B cell (primary cell): Measurements from ENCODE around the gene PRICKLE2. TPM values are rescaled to one million over a fixed set of nuclear protein-coding genes. Genes with fewer than 3 reads are reported as not detected.

Experiments used
- ATAC-seq: fragments of 200-7000 bp; cut with Tn5 transposase; one replicate; pipeline ENCODE4 v1.10.0; 2021; ENCODE audit warnings: low read depth, mild to moderate bottlenecking, moderate number of reproducible peaks, moderate library complexity
- CTCF ChIA-PET: fragments of 350-600 bp; sonication (Branson Sonifier 250); formaldehyde crosslinking; loops from one replicate; lab custom pipeline; 2021; ENCODE audit warnings: antibody characterized with exemption, inconsistent platforms; lab: Charles Lee
- POLR2A ChIA-PET: fragments of 350-600 bp; sonication (Branson Sonifier 250); formaldehyde crosslinking; loops from one replicate; lab custom pipeline; 2021; ENCODE audit warnings: antibody characterized with exemption; lab: Charles Lee
- DNase-seq: peaks from one replicate; pipeline ENCODE4 v3.0.0; 2013
- H2AFZ ChIP-seq: 2 replicates; pipeline ENCODE4 v1.6.1; 2012; ENCODE audit warnings: mild to moderate bottlenecking, low read depth, low read length; ENCODE audit not compliant: insufficient read depth, poor library complexity, severe bottlenecking
- H3K27ac ChIP-seq, 2 donors: 1 replicate in 1 of 2; 2 replicates in 1 of 2; pipeline ENCODE4 v1.5.1; 2012 to 2013; ENCODE audit warnings: low read length in 2 of 2, mild to moderate bottlenecking in 2 of 2, moderate library complexity in 1 of 2
- H3K27me3 ChIP-seq, 4 experiments: fragments of 200-600 bp in 1 of 4; sonication (generic) in 1 of 4; replicated peaks in 1 of 4; 1 replicate in 2 of 4; 2 replicates in 2 of 4; pipeline versions ENCODE4 v1.6.1 to v1.7.0; 2013 to 2016; ENCODE audit warnings: low read length in 3 of 4, mild to moderate bottlenecking in 2 of 4, mixed read lengths in 1 of 4, moderate library complexity in 1 of 4; ENCODE audit not compliant: insufficient read depth in 4 of 4, control insufficient read depth in 3 of 4; ENCODE audit errors: control extremely low read depth in 1 of 4
- H3K36me3 ChIP-seq, 2 experiments: replicated peaks in 1 of 2; 1 replicate in 1 of 2; 2 replicates in 1 of 2; pipeline versions ENCODE4 v1.6.1 to v1.7.1; 2013; ENCODE audit warnings: low read length in 1 of 2; ENCODE audit not compliant: insufficient read depth in 2 of 2, control insufficient read depth in 1 of 2; ENCODE audit errors: control extremely low read depth in 1 of 2, extremely low read depth in 1 of 2
- H3K4me1 ChIP-seq, 2 donors: fragments of 200-600 bp in 1 of 2; sonication (generic) in 1 of 2; 1 replicate in 1 of 2; 2 replicates in 1 of 2; pipeline versions ENCODE4 v1.5.1 to v1.6.1; 2013 to 2017; ENCODE audit warnings: low read length in 2 of 2; ENCODE audit not compliant: control insufficient read depth in 2 of 2, insufficient read depth in 2 of 2
- H3K4me2 ChIP-seq: replicated peaks from 2 replicates; pipeline ENCODE3; 2012; ENCODE audit warnings: mild to moderate bottlenecking, low read depth, low read length; ENCODE audit not compliant: poor library complexity, severe bottlenecking
- H3K4me3 ChIP-seq, 5 experiments: fragments of 200-600 bp in 1 of 5; sonication (generic) in 1 of 5; 1 replicate in 3 of 5; 2 replicates in 2 of 5; pipeline versions ENCODE4 v1.5.1 to v1.7.0; 2011 to 2016; ENCODE audit warnings: low read length in 4 of 5, mild to moderate bottlenecking in 4 of 5, low read depth in 2 of 5, control low read depth in 1 of 5, moderate library complexity in 1 of 5; ENCODE audit not compliant: insufficient read depth in 1 of 5; ENCODE audit errors: control extremely low read depth in 1 of 5, extremely low read depth in 1 of 5
- H3K79me2 ChIP-seq: fragments of 200-600 bp; sonication (generic); one replicate; pipeline ENCODE4 v1.6.0; 2016; ENCODE audit warnings: low read length; ENCODE audit not compliant: control insufficient read depth, insufficient read depth
- H3K9ac ChIP-seq: fragments of 200-600 bp; sonication (generic); 2 replicates; pipeline ENCODE4 v1.6.1; 2017; ENCODE audit warnings: mild to moderate bottlenecking, low read length, moderate library complexity
- H3K9me3 ChIP-seq, 3 donors: one replicate each; pipeline versions ENCODE4 v1.6.1 to v1.7.1; 2013; ENCODE audit warnings: low read length in 2 of 3; ENCODE audit not compliant: control insufficient read depth in 2 of 3, insufficient read depth in 1 of 3; ENCODE audit errors: control extremely low read depth in 1 of 3
- H4K20me1 ChIP-seq: 2 replicates; pipeline ENCODE4 v1.6.0; 2012; ENCODE audit warnings: mild to moderate bottlenecking, low read length; ENCODE audit not compliant: insufficient read depth, control insufficient read depth, poor library complexity, severe bottlenecking
- H3K27ac Mint-ChIP-seq: one replicate; pipeline ENCODE4 v1.8.0; 2021; ENCODE audit warnings: mixed read lengths
- H3K27me3 Mint-ChIP-seq: one replicate; pipeline ENCODE4 v1.8.0; 2021; ENCODE audit warnings: mixed read lengths
- H3K4me1 Mint-ChIP-seq: one replicate; pipeline ENCODE4 v1.8.0; 2021; ENCODE audit warnings: mixed read lengths
- H3K4me3 Mint-ChIP-seq: one replicate; pipeline ENCODE4 v1.8.0; 2021; ENCODE audit warnings: mixed read lengths
- H3K9me3 Mint-ChIP-seq: one replicate; pipeline ENCODE4 v1.8.0; 2022; ENCODE audit warnings: mixed read lengths; ENCODE audit not compliant: insufficient read depth
- EZH2 ChIP-seq: IDR thresholded peaks from 2 replicates; pipeline ENCODE4 v1.6.1; 2012; ENCODE audit warnings: borderline replicate concordance, low read depth, mild to moderate bottlenecking, moderate library complexity, low read length; ENCODE audit not compliant: insufficient read depth, poor library complexity, severe bottlenecking
- WGBS: methylation state at CpG from one replicate; pipeline ENCODE4 v1.1.5; 2013; ENCODE audit warnings: missing lambda C conversion rate; ENCODE audit not compliant: insufficient coverage; 5-methylcytosine and 5-hydroxymethylcytosine counted together
- intact Hi-C: fragments of 100-400 bp; cut with micrococcal nuclease; formaldehyde crosslinking; loops from one replicate; pipeline ENCODE4 v1.10.0; 2022
- polyA plus RNA-seq: library from polyadenylated mRNA; depleted of rRNA; stranded (reverse); fragments of >200 nt; gene quantifications from 2 replicates; pipeline ENCODE4 v1.2.3, GENCODE V29; 2012
- total RNA-seq, 2 donors: library from RNA; stranded (reverse); fragments of 120-200 nt in 1 of 2; gene quantifications; 1 replicate in 1 of 2; 2 replicates in 1 of 2; pipeline versions ENCODE4 v1.2.3 to v1.2.4, GENCODE V29; 2013 to 2022
- TF ChIP-seq, protein P1 (sequence below): fragments of 200-600 bp; IDR thresholded peaks from one replicate; pipeline ENCODE4 v1.8.0; 2022; ENCODE audit warnings: antibody characterized with exemption, mild to moderate bottlenecking

PRICKLE2 gene
- total and polyA plus RNA-seq, 2 donors (not counting 1 experiment from before 2014, with no cell fraction given), result 0.30 to 1.4 TPM

DNA sequence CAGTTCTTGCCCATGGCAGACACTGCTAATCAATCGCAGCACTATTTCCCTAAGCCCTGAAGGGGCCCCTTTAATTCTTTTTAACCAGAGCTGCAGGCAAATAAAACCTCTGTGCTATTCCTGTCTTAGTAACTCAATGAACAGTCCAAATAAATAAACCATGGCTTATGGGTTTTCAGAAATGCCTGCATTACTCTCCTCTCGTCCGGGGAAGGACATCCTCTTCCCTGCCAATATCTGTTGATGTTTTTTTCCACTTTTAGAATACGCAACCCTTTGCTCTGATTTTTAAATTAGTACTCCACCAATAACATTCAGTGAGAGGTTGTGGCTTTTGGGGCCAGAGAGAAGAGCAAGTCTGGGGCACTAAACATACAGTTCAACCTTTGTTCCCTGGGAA lies 35.2 kb upstream of the PRICKLE2 start:
- Mint-ChIP-seq H3K27me3 (peaks cover 20% of the 10 kb centered on the region), H3K4me1 (no peaks in the 10 kb centered on the region), H3K9me3 (no peaks in the 10 kb centered on the region), H3K27ac (no peak overlapping the region), H3K4me3 (no peak overlapping the region)
- ATAC-seq (no peak), DNase-seq (no peak)
- Histone ChIP-seq H3K36me3 (no peaks in the 10 kb centered on the region), H3K9ac (no peak overlapping the region), H2AFZ (no peak overlapping the region), H3K79me2 (no peaks in the 10 kb centered on the region), H3K4me2 (no peak overlapping the region), H3K27ac (no peak overlapping the region), H4K20me1 (no peaks in the 10 kb centered on the region), H3K4me1 (no peaks in the 10 kb centered on the region), H3K27me3 (peaks cover 0 to 2% (median 0%) of the 10 kb centered on the region in 4 experiments), H3K4me3 (no peak overlapping the region), H3K9me3 (no peaks in the 10 kb centered on the region)
- intact Hi-C loops, result no loop called here
- CTCF ChIA-PET, result no interaction called here
- POLR2A ChIA-PET, result no interaction called here
- WGBS, result 90% methylated on average over 1 of the region's 4 CpGs
- TF ChIP-seq, protein P1, sequence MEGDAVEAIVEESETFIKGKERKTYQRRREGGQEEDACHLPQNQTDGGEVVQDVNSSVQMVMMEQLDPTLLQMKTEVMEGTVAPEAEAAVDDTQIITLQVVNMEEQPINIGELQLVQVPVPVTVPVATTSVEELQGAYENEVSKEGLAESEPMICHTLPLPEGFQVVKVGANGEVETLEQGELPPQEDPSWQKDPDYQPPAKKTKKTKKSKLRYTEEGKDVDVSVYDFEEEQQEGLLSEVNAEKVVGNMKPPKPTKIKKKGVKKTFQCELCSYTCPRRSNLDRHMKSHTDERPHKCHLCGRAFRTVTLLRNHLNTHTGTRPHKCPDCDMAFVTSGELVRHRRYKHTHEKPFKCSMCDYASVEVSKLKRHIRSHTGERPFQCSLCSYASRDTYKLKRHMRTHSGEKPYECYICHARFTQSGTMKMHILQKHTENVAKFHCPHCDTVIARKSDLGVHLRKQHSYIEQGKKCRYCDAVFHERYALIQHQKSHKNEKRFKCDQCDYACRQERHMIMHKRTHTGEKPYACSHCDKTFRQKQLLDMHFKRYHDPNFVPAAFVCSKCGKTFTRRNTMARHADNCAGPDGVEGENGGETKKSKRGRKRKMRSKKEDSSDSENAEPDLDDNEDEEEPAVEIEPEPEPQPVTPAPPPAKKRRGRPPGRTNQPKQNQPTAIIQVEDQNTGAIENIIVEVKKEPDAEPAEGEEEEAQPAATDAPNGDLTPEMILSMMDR, result no peak
- TF ChIP-seq EZH2, result no peak

DNA sequence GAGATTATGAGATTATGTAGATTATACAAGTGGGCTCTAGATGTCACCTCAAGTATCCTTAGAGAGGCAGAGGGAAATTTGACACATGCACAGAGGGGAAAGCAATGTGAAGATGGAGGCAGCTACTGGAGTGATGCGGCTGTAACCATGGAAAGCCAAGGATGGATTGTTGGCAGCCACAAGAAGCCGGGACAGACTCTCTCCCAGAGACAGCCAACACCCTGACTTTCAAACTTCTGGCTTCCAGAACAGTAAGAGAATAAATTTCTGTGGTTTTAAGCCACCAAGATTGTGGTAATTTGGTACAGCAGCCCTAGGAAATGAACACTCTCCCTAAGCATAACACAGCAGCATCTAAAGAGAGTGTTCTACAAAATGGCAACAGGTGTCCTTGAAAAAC lies 34.4 kb upstream of the PRICKLE2 start:
- DNase-seq, result no peak
- H3K27me3 ChIP-seq, result peaks cover 0 to 2% (median 0%) of the 10 kb centered on the region in 4 experiments
- Mint-ChIP-seq H3K27me3 (peaks cover 20% of the 10 kb centered on the region), H3K9me3 (no peaks in the 10 kb centered on the region), H3K27ac (no peak overlapping the region), H3K4me3 (no peak overlapping the region), H3K4me1 (no peaks in the 10 kb centered on the region)
- no peaks in the 10 kb centered on the region for H4K20me1 ChIP-seq
- TF ChIP-seq, protein P1, result no peak
- no peak for TF ChIP-seq EZH2
- ChIA-PET POLR2A (no interaction called here), CTCF (no interaction called here)
- no peak for ATAC-seq
- no peak overlapping the region for H2AFZ ChIP-seq
- H3K4me3 ChIP-seq, result no peak overlapping the region
- H3K9me3 ChIP-seq, result no peaks in the 10 kb centered on the region
- intact Hi-C loops, result no loop called here
- H3K36me3 ChIP-seq, result no peaks in the 10 kb centered on the region
- no peaks in the 10 kb centered on the region for H3K4me1 ChIP-seq
- 100% methylated on average over 1 of the region's 2 CpGs for WGBS
- H3K9ac ChIP-seq, result no peak overlapping the region
- no peak overlapping the region for H3K27ac ChIP-seq
- no peaks in the 10 kb centered on the region for H3K79me2 ChIP-seq
- no peak overlapping the region for H3K4me2 ChIP-seq
